GM23338 (cell line): ENCODE results near the gene MFF. TPM values are rescaled to one million over a fixed set of nuclear protein-coding genes. Genes with fewer than 3 reads are reported as not detected.

ENCODE experiments used
- ATAC-seq: fragments of 200-7000 bp; cut with Tn5 transposase; 3 replicates; pipeline ENCODE4 v1.9.1; 2020
- DNase-seq: peaks from one replicate; pipeline ENCODE4 v3.0.0-alpha.2; 2015; ENCODE audit warnings: low spot score
- H2AFZ ChIP-seq: fragments of 200-600 bp; sonication (generic); 2 replicates; pipeline ENCODE4 v1.8.0; 2016; ENCODE audit warnings: antibody characterized with exemption, mild to moderate bottlenecking, moderate library complexity
- H3F3A ChIP-seq: fragments of 200-600 bp; sonication (generic); replicated peaks from 2 replicates; pipeline ENCODE4 v1.8.0; 2017; ENCODE audit warnings: antibody characterized with exemption, mixed run types, low read depth
- H3K27ac ChIP-seq: fragments of 200-600 bp; sonication (generic); 2 replicates; pipeline ENCODE4 v1.6.1; 2016; ENCODE audit warnings: low read depth
- H3K27me3 ChIP-seq: fragments of 200-600 bp; sonication (generic); 2 replicates; pipeline ENCODE4 v1.8.0; 2016; ENCODE audit warnings: mild to moderate bottlenecking, mixed run types, moderate library complexity; ENCODE audit not compliant: insufficient read depth
- H3K36me3 ChIP-seq: fragments of 200-600 bp; sonication (generic); 2 replicates; pipeline ENCODE4 v1.8.0; 2016; ENCODE audit warnings: mild to moderate bottlenecking; ENCODE audit not compliant: insufficient read depth
- H3K4me1 ChIP-seq: fragments of 200-600 bp; sonication (generic); 2 replicates; pipeline ENCODE4 v1.8.0; 2016; ENCODE audit warnings: mild to moderate bottlenecking, moderate library complexity; ENCODE audit not compliant: insufficient read depth
- H3K4me2 ChIP-seq: fragments of 200-600 bp; sonication (generic); 2 replicates; pipeline ENCODE4 v1.7.1; 2017; ENCODE audit warnings: mixed run types
- H3K4me3 ChIP-seq: fragments of 200-600 bp; sonication (generic); 2 replicates; pipeline ENCODE4 v1.6.1; 2016; ENCODE audit warnings: mixed run types
- H3K79me2 ChIP-seq: fragments of 200-600 bp; sonication (generic); replicated peaks from 2 replicates; pipeline ENCODE4 v1.8.0; 2017; ENCODE audit warnings: mild to moderate bottlenecking; ENCODE audit not compliant: insufficient read depth
- H3K9me2 ChIP-seq: fragments of 200-600 bp; sonication (generic); 2 replicates; pipeline ENCODE4 v1.8.0; 2017; ENCODE audit not compliant: insufficient read depth
- H4K20me1 ChIP-seq: fragments of 200-600 bp; sonication (generic); replicated peaks from 2 replicates; pipeline ENCODE4 v1.8.0; 2017; ENCODE audit warnings: mild to moderate bottlenecking; ENCODE audit not compliant: insufficient read depth
- H3K27ac Mint-ChIP-seq: 2 replicates; pipeline ENCODE4 v1.8.0; 2020; ENCODE audit warnings: inconsistent platforms, mild to moderate bottlenecking, moderate library complexity, mixed read lengths
- H3K27me3 Mint-ChIP-seq: 3 replicates; pipeline ENCODE4 v1.8.0; 2022; ENCODE audit warnings: low read depth, mild to moderate bottlenecking, moderate library complexity, mixed read lengths, inconsistent platforms; ENCODE audit not compliant: insufficient read depth, poor library complexity
- H3K36me3 Mint-ChIP-seq: 3 replicates; pipeline ENCODE4 v1.8.0; 2021; ENCODE audit warnings: low read depth, mild to moderate bottlenecking, inconsistent platforms, moderate library complexity, mixed read lengths
- H3K4me1 Mint-ChIP-seq: 3 replicates; pipeline ENCODE4 v1.8.0; 2020; ENCODE audit warnings: mild to moderate bottlenecking, inconsistent platforms, mixed read lengths
- H3K4me3 Mint-ChIP-seq: 3 replicates; pipeline ENCODE4 v1.8.0; 2021; ENCODE audit warnings: moderate library complexity, mild to moderate bottlenecking, inconsistent platforms, mixed read lengths
- H3K9me3 Mint-ChIP-seq: 3 replicates; pipeline ENCODE4 v1.8.0; 2020; ENCODE audit warnings: moderate library complexity, mild to moderate bottlenecking, inconsistent platforms, mixed read lengths
- CREB1 ChIP-seq: fragments of 250-450 bp; sonication (Bioruptor Pico); IDR thresholded peaks from 2 replicates; pipeline ENCODE4 v1.5.0; 2020; ENCODE audit warnings: low read depth, mild to moderate bottlenecking, moderate library complexity
- CTCF ChIP-seq, 2 experiments: fragments of 200-600 bp in 1 of 2; sonication (generic) in 1 of 2; conservative IDR thresholded peaks; 2 replicates each; pipeline versions ENCODE4 v1.5.1 to v1.6.1; 2016 to 2017; ENCODE audit warnings: antibody characterized with exemption in 2 of 2, low read depth in 2 of 2, mild to moderate bottlenecking in 2 of 2, moderate library complexity in 1 of 2
- EZH2 ChIP-seq: fragments of 200-600 bp; sonication (generic); IDR thresholded peaks from one replicate; pipeline ENCODE4 v1.8.0; 2017; ENCODE audit warnings: antibody characterized with exemption, mild to moderate bottlenecking, low read depth; ENCODE audit not compliant: unreplicated experiment
- JUNB ChIP-seq: IDR thresholded peaks from one replicate; pipeline ENCODE4 v1.6.1; 2016; ENCODE audit warnings: antibody characterized with exemption; ENCODE audit not compliant: unreplicated experiment
- NANOG ChIP-seq: IDR thresholded peaks from 2 replicates; pipeline ENCODE4 v1.6.1; 2016; ENCODE audit warnings: antibody characterized with exemption, borderline replicate concordance
- POLR2AphosphoS5 ChIP-seq: IDR thresholded peaks from 2 replicates; pipeline ENCODE4 v1.6.1; 2016; ENCODE audit warnings: antibody characterized with exemption, low read depth
- REST ChIP-seq: IDR thresholded peaks from one replicate; pipeline ENCODE4 v1.6.1; 2018; ENCODE audit warnings: antibody characterized with exemption; ENCODE audit not compliant: unreplicated experiment
- STAT1 ChIP-seq: IDR thresholded peaks from one replicate; pipeline ENCODE4 v1.6.1; 2016; ENCODE audit warnings: antibody characterized with exemption; ENCODE audit not compliant: unreplicated experiment
- ZNF114 ChIP-seq: fragments of 250-450 bp; sonication (Bioruptor Pico); IDR thresholded peaks from 2 replicates; pipeline ENCODE4 v1.5.0; 2020; ENCODE audit warnings: mild to moderate bottlenecking, moderate library complexity
- ZNF331 ChIP-seq: fragments of 250-450 bp; sonication (Bioruptor Pico); IDR thresholded peaks from 2 replicates; pipeline ENCODE4 v1.5.0; 2020; ENCODE audit warnings: low read depth, mild to moderate bottlenecking, moderate library complexity
- polyA plus RNA-seq: library from polyadenylated mRNA; unstranded; fragments of >200 nt; fragmentation: Nextera tagmentation; extraction: Ambion mirVana; gene quantifications from 2 replicates; pipeline ENCODE4 v1.2.1, GENCODE V29; 2016
- total RNA-seq: library from RNA; depleted of rRNA; stranded (reverse); fragments of >200 nt; shearing (Covaris generic); gene quantifications from 2 replicates; pipeline ENCODE4 v1.2.3, GENCODE V29; 2014
- TF ChIP-seq, protein P1 (sequence below): fragments of 250-450 bp; sonication (Bioruptor Pico); IDR thresholded peaks from 2 replicates; pipeline ENCODE4 v1.5.0; 2020; ENCODE audit warnings: mild to moderate bottlenecking, moderate library complexity

MFF gene
- total and polyA plus RNA-seq, 2 experiments from 2014 or later: 112 to 161 TPM

DNA sequence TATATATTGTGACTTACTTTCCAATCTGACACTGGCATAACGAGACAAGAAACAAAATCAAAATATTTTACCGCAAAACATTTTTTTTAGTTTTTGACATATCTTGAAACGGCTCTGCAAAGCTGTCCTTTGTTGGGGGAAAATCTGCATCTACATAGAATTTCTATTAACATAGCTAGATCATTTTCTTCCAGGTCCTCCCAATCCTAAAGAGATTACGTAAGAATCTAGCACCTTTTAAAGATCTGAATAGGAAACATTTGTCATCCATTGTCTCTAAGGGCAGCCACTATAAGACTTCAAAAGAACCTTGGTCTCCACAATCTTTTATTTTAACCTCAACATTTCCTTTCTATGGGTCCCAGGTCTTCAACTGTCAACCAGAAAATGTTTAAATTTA is 1.2 kb upstream of the MFF start:
- peaks cover 34% of the 10 kb centered on the region for H3K79me2 ChIP-seq
- Mint-ChIP-seq H3K4me3 (peak overlapping the region; percentile 89; the same call in 2 of the 3 replicates), H3K9me3 (peaks cover 45% of the 10 kb centered on the region), H3K36me3 (peaks cover 42% of the 10 kb centered on the region), H3K4me1 (peaks cover 19% of the 10 kb centered on the region; the same call in 2 of the 3 replicates), H3K27ac (no peak overlapping the region), H3K27me3 (peaks cover 6% of the 10 kb centered on the region)
- no peak overlapping the region for H3K4me3 ChIP-seq
- H3K4me2 ChIP-seq: 0 out of 2 replicates have a peak overlapping the region, but pooled peaks have one; percentile 89
- peaks cover 15% of the 10 kb centered on the region for H3K4me1 ChIP-seq
- no peak for TF ChIP-seq CTCF (conservative IDR thresholded peaks at IDR 0.05; ENCODE audit: low read depth in 2 of 2)
- no peak for TF ChIP-seq POLR2AphosphoS5
- TF ChIP-seq CREB1 (CRISPR knock-in tag): no peak
- no peak for TF ChIP-seq EZH2
- H2AFZ ChIP-seq: no peak overlapping the region
- H3F3A ChIP-seq: no peaks in the 10 kb centered on the region; the same call in 1 of the 2 replicates
- H3K27ac ChIP-seq: no peak overlapping the region
- DNase-seq: no peak
- no peak for ATAC-seq
- no peaks in the 10 kb centered on the region for H4K20me1 ChIP-seq
- peaks cover 10% of the 10 kb centered on the region; the same call in 1 of the 2 replicates for H3K36me3 ChIP-seq
- 0 out of 2 replicates have a peak, but pooled peaks cover 2% of the 10 kb centered on the region for H3K9me2 ChIP-seq
- H3K27me3 ChIP-seq: no peaks in the 10 kb centered on the region

DNA sequence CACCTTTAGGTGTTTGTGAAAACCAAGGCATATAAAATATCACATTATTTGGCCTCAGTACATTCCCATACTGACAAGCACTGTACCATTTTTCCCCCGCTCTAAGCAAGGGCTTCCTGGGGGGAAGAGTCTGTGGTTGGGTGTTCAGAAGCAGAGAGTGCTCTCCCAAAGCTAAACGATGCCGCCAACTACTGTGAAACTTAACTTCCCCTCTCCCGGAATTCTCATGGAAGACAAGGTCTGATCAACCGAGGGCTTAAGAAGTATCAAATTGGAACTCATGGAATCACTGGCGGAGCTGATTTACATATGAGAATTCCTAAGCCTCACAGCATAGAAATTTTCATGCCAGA is 433 bp upstream of the MFF start:
- peak overlapping the region; percentile 22 for H3K27ac ChIP-seq
- H3K9me2 ChIP-seq: 0 out of 2 replicates have a peak, but pooled peaks cover 2% of the 10 kb centered on the region
- peak overlapping the region; percentile 89 for H3K4me3 Mint-ChIP-seq
- peak; percentile 48 for DNase-seq
- peaks cover 42% of the 10 kb centered on the region for H3K79me2 ChIP-seq
- ATAC-seq: peak; percentile 17
- H2AFZ ChIP-seq: peak overlapping the region; percentile 47; the same call in 1 of the 2 replicates
- H3K4me1 Mint-ChIP-seq: peaks cover 25% of the 10 kb centered on the region; the same call in 2 of the 3 replicates
- peak overlapping the region; percentile 87 for H3K4me3 ChIP-seq
- H3K27me3 Mint-ChIP-seq: peaks cover 6% of the 10 kb centered on the region
- H4K20me1 ChIP-seq: no peaks in the 10 kb centered on the region
- peaks cover 10% of the 10 kb centered on the region; the same call in 1 of the 2 replicates for H3K36me3 ChIP-seq
- peaks cover 40% of the 10 kb centered on the region for H3K36me3 Mint-ChIP-seq
- H3K27me3 ChIP-seq: no peaks in the 10 kb centered on the region
- H3K4me1 ChIP-seq: peaks cover 23% of the 10 kb centered on the region
- no peaks in the 10 kb centered on the region; the same call in 1 of the 2 replicates for H3F3A ChIP-seq
- peaks cover 43% of the 10 kb centered on the region for H3K9me3 Mint-ChIP-seq
- peak overlapping the region; percentile 89 for H3K4me2 ChIP-seq
- peak overlapping the region; percentile 95 for H3K27ac Mint-ChIP-seq
- no peak for TF ChIP-seq ZNF331 (CRISPR knock-in tag)
- no peak for TF ChIP-seq NANOG
- no peak for TF ChIP-seq STAT1
- no peak for TF ChIP-seq REST
- TF ChIP-seq EZH2: no peak
- TF ChIP-seq, protein P1, sequence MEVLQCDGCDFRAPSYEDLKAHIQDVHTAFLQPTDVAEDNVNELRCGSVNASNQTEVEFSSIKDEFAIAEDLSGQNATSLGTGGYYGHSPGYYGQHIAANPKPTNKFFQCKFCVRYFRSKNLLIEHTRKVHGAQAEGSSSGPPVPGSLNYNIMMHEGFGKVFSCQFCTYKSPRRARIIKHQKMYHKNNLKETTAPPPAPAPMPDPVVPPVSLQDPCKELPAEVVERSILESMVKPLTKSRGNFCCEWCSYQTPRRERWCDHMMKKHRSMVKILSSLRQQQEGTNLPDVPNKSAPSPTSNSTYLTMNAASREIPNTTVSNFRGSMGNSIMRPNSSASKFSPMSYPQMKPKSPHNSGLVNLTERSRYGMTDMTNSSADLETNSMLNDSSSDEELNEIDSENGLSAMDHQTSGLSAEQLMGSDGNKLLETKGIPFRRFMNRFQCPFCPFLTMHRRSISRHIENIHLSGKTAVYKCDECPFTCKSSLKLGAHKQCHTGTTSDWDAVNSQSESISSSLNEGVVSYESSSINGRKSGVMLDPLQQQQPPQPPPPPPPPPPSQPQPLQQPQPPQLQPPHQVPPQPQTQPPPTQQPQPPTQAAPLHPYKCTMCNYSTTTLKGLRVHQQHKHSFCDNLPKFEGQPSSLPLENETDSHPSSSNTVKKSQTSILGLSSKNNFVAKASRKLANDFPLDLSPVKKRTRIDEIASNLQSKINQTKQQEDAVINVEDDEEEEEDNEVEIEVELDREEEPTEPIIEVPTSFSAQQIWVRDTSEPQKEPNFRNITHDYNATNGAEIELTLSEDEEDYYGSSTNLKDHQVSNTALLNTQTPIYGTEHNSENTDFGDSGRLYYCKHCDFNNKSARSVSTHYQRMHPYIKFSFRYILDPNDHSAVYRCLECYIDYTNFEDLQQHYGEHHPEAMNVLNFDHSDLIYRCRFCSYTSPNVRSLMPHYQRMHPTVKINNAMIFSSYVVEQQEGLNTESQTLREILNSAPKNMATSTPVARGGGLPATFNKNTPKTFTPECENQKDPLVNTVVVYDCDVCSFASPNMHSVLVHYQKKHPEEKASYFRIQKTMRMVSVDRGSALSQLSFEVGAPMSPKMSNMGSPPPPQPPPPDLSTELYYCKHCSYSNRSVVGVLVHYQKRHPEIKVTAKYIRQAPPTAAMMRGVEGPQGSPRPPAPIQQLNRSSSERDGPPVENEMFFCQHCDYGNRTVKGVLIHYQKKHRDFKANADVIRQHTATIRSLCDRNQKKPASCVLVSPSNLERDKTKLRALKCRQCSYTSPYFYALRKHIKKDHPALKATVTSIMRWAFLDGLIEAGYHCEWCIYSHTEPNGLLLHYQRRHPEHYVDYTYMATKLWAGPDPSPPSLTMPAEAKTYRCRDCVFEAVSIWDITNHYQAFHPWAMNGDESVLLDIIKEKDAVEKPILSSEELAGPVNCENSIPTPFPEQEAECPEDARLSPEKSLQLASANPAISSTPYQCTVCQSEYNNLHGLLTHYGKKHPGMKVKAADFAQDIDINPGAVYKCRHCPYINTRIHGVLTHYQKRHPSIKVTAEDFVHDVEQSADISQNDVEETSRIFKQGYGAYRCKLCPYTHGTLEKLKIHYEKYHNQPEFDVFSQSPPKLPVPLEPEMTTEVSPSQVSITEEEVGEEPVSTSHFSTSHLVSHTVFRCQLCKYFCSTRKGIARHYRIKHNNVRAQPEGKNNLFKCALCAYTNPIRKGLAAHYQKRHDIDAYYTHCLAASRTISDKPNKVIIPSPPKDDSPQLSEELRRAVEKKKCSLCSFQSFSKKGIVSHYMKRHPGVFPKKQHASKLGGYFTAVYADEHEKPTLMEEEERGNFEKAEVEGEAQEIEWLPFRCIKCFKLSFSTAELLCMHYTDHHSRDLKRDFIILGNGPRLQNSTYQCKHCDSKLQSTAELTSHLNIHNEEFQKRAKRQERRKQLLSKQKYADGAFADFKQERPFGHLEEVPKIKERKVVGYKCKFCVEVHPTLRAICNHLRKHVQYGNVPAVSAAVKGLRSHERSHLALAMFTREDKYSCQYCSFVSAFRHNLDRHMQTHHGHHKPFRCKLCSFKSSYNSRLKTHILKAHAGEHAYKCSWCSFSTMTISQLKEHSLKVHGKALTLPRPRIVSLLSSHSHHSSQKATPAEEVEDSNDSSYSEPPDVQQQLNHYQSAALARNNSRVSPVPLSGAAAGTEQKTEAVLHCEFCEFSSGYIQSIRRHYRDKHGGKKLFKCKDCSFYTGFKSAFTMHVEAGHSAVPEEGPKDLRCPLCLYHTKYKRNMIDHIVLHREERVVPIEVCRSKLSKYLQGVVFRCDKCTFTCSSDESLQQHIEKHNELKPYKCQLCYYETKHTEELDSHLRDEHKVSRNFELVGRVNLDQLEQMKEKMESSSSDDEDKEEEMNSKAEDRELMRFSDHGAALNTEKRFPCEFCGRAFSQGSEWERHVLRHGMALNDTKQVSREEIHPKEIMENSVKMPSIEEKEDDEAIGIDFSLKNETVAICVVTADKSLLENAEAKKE (CRISPR knock-in tag): no peak
- no peak for TF ChIP-seq JUNB
- TF ChIP-seq ZNF114 (CRISPR knock-in tag): no peak
